SK-N-SH (cell line): ENCODE data around the gene RHBDL1.

Source experiments
- EP300 ChIP-seq, 2 experiments: IDR thresholded peaks; 2 replicates each; pipeline versions ENCODE4 v1.4.0 to v1.6.1; 2012; ENCODE audit warnings: borderline replicate concordance in 1 of 2, low read depth in 1 of 2, low read length in 1 of 2
- FOXJ3 ChIP-seq: sonication (generic); formaldehyde crosslinking; IDR thresholded peaks from 2 replicates; pipeline ENCODE4 v1.5.1; 2020; ENCODE audit warnings: mild to moderate bottlenecking, missing genetic modification reagents
- GABPA ChIP-seq: IDR thresholded peaks from 2 replicates; pipeline ENCODE4 v1.4.0; 2012; ENCODE audit warnings: low read depth, mild to moderate bottlenecking
- POLR2AphosphoS5 ChIP-seq: IDR thresholded peaks from 2 replicates; pipeline ENCODE4 v1.6.1; 2012; ENCODE audit warnings: low read depth, low read length
- RAD21 ChIP-seq: IDR thresholded peaks from 2 replicates; pipeline ENCODE4 v1.6.1; 2012; ENCODE audit warnings: mild to moderate bottlenecking, low read length
- TAF1 ChIP-seq: IDR thresholded peaks from 2 replicates; pipeline ENCODE4 v1.6.1; 2012; ENCODE audit warnings: low read depth, mild to moderate bottlenecking, low read length, moderate library complexity, borderline replicate concordance
- YY1 ChIP-seq: IDR thresholded peaks from 2 replicates; pipeline ENCODE4 v1.4.0; 2012; ENCODE audit warnings: low read depth, mild to moderate bottlenecking
- TF ChIP-seq, protein P1 (sequence below): fragments of 200-600 bp; sonication (generic); IDR thresholded peaks from 2 replicates; pipeline ENCODE4 v1.6.1; 2017; ENCODE audit warnings: antibody characterized with exemption, mild to moderate bottlenecking, moderate library complexity
- TF ChIP-seq, protein P2 (sequence below): IDR thresholded peaks from 2 replicates; pipeline ENCODE4 v1.4.0; 2012; ENCODE audit warnings: low read depth, borderline replicate concordance
- TF ChIP-seq, protein P3 (sequence below): IDR thresholded peaks from 2 replicates; pipeline ENCODE4; 2012
- TF ChIP-seq, protein P4 (sequence below): fragments of 150-350 bp; IDR thresholded peaks from 2 replicates; pipeline ENCODE4 v1.6.1; 2017; ENCODE audit warnings: antibody characterized with exemption, low read length, low read depth, borderline replicate concordance
- TF ChIP-seq, protein P5 (sequence below): fragments of 150-350 bp; IDR thresholded peaks from 2 replicates; pipeline ENCODE4 v1.6.1; 2016; ENCODE audit warnings: mild to moderate bottlenecking, low read depth, low read length
- TF ChIP-seq, protein P6 (sequence below): IDR thresholded peaks from 2 replicates; pipeline ENCODE4 v1.6.1; 2012; ENCODE audit warnings: mild to moderate bottlenecking, low read depth, low read length, moderate library complexity

DNA sequence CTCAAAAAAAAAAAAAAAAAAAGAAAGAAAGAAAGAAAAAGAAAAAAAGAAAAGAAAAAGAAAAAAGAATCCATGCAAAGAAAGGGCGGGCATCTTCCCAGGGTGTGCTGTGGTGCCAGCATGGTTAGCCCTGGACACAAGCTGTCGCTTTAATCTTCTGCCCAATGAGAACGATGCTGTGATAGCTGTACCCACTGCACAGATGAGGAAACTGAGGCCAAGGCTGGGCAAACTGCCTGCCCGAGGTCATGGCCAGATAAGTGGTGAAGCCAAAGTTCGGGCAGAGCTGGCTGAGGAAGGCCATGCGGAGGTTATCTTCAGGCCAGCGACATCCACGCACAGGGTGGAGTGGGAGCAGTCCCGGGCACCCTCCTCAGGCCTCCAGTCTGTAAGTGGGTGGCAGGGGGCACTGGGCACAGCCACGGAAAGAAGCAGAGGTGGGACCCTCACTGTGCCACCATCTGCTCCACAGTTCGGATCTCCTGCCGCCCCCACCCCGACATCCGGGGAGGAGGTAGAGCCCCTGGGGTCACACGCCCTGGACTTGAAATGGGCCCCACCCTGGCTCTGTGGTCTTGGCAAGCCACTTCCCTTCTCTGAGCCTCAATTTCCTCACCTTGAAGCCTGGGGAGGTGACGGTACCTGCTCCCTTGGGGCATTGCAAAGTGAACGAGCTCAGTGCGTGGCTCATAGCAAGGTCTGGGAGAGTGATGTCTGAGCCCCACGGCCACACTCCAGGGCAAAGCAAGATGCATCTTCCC is 23.6 kb downstream of the RHBDL1 start:
- TF ChIP-seq, protein P1, sequence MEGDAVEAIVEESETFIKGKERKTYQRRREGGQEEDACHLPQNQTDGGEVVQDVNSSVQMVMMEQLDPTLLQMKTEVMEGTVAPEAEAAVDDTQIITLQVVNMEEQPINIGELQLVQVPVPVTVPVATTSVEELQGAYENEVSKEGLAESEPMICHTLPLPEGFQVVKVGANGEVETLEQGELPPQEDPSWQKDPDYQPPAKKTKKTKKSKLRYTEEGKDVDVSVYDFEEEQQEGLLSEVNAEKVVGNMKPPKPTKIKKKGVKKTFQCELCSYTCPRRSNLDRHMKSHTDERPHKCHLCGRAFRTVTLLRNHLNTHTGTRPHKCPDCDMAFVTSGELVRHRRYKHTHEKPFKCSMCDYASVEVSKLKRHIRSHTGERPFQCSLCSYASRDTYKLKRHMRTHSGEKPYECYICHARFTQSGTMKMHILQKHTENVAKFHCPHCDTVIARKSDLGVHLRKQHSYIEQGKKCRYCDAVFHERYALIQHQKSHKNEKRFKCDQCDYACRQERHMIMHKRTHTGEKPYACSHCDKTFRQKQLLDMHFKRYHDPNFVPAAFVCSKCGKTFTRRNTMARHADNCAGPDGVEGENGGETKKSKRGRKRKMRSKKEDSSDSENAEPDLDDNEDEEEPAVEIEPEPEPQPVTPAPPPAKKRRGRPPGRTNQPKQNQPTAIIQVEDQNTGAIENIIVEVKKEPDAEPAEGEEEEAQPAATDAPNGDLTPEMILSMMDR = no peak
- TF ChIP-seq, protein P2, sequence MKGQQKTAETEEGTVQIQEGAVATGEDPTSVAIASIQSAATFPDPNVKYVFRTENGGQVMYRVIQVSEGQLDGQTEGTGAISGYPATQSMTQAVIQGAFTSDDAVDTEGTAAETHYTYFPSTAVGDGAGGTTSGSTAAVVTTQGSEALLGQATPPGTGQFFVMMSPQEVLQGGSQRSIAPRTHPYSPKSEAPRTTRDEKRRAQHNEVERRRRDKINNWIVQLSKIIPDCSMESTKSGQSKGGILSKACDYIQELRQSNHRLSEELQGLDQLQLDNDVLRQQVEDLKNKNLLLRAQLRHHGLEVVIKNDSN = no peak
- TF ChIP-seq TAF1 (no peak), POLR2AphosphoS5 (no peak), GABPA (no peak), FOXJ3 (no peak), EP300 (IDR thresholded peaks at IDR 0.05; ENCODE audit: borderline replicate concordance in 1 of 2, low read depth in 1 of 2, low read length in 1 of 2) (no peak), YY1 (no peak), RAD21 (no peak)
- TF ChIP-seq, protein P3, sequence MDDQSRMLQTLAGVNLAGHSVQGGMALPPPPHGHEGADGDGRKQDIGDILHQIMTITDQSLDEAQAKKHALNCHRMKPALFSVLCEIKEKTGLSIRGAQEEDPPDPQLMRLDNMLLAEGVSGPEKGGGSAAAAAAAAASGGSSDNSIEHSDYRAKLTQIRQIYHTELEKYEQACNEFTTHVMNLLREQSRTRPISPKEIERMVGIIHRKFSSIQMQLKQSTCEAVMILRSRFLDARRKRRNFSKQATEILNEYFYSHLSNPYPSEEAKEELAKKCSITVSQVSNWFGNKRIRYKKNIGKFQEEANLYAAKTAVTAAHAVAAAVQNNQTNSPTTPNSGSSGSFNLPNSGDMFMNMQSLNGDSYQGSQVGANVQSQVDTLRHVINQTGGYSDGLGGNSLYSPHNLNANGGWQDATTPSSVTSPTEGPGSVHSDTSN = no peak
- TF ChIP-seq, protein P4, sequence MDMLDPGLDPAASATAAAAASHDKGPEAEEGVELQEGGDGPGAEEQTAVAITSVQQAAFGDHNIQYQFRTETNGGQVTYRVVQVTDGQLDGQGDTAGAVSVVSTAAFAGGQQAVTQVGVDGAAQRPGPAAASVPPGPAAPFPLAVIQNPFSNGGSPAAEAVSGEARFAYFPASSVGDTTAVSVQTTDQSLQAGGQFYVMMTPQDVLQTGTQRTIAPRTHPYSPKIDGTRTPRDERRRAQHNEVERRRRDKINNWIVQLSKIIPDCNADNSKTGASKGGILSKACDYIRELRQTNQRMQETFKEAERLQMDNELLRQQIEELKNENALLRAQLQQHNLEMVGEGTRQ = no peak
- TF ChIP-seq, protein P5, sequence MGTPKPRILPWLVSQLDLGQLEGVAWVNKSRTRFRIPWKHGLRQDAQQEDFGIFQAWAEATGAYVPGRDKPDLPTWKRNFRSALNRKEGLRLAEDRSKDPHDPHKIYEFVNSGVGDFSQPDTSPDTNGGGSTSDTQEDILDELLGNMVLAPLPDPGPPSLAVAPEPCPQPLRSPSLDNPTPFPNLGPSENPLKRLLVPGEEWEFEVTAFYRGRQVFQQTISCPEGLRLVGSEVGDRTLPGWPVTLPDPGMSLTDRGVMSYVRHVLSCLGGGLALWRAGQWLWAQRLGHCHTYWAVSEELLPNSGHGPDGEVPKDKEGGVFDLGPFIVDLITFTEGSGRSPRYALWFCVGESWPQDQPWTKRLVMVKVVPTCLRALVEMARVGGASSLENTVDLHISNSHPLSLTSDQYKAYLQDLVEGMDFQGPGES = no peak
- TF ChIP-seq, protein P6, sequence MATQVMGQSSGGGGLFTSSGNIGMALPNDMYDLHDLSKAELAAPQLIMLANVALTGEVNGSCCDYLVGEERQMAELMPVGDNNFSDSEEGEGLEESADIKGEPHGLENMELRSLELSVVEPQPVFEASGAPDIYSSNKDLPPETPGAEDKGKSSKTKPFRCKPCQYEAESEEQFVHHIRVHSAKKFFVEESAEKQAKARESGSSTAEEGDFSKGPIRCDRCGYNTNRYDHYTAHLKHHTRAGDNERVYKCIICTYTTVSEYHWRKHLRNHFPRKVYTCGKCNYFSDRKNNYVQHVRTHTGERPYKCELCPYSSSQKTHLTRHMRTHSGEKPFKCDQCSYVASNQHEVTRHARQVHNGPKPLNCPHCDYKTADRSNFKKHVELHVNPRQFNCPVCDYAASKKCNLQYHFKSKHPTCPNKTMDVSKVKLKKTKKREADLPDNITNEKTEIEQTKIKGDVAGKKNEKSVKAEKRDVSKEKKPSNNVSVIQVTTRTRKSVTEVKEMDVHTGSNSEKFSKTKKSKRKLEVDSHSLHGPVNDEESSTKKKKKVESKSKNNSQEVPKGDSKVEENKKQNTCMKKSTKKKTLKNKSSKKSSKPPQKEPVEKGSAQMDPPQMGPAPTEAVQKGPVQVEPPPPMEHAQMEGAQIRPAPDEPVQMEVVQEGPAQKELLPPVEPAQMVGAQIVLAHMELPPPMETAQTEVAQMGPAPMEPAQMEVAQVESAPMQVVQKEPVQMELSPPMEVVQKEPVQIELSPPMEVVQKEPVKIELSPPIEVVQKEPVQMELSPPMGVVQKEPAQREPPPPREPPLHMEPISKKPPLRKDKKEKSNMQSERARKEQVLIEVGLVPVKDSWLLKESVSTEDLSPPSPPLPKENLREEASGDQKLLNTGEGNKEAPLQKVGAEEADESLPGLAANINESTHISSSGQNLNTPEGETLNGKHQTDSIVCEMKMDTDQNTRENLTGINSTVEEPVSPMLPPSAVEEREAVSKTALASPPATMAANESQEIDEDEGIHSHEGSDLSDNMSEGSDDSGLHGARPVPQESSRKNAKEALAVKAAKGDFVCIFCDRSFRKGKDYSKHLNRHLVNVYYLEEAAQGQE = no peak
